Immature natural killer cell (primary cell): ENCODE measurements around the gene SPHK1. TPM values are rescaled to one million over a fixed set of nuclear protein-coding genes. Genes with fewer than 3 reads are reported as not detected.

Experiments used
- DNase-seq, 3 donors: peaks; one replicate each; pipeline ENCODE4 v3.0.0; 2022; ENCODE audit warnings: mixed read lengths in 1 of 3
- H3K27ac Mint-ChIP-seq, 6 donors: one replicate each; pipeline ENCODE4 v1.8.0; 2020; ENCODE audit warnings: mixed read lengths in 6 of 6, mild to moderate bottlenecking in 5 of 6, inconsistent platforms in 4 of 6, moderate library complexity in 3 of 6
- H3K27me3 Mint-ChIP-seq, 3 donors: one replicate each; pipeline ENCODE4 v1.8.0; 2020 to 2021; ENCODE audit warnings: low read depth in 3 of 3, mild to moderate bottlenecking in 3 of 3, mixed read lengths in 3 of 3, moderate library complexity in 3 of 3, inconsistent platforms in 1 of 3
- H3K36me3 Mint-ChIP-seq, 3 donors: one replicate each; pipeline ENCODE4 v1.8.0; 2020; ENCODE audit warnings: mixed read lengths in 3 of 3, inconsistent platforms in 2 of 3, mild to moderate bottlenecking in 2 of 3
- H3K4me1 Mint-ChIP-seq, 2 donors: one replicate each; pipeline ENCODE4 v1.8.0; 2020; ENCODE audit warnings: inconsistent platforms in 2 of 2, mild to moderate bottlenecking in 2 of 2, mixed read lengths in 2 of 2, moderate library complexity in 1 of 2
- H3K4me3 Mint-ChIP-seq, 5 donors: one replicate each; pipeline ENCODE4 v1.8.0; 2020; ENCODE audit warnings: mild to moderate bottlenecking in 5 of 5, mixed read lengths in 5 of 5, inconsistent platforms in 3 of 5, moderate library complexity in 3 of 5
- H3K9me3 Mint-ChIP-seq, 6 donors: one replicate each; pipeline ENCODE4 v1.8.0; 2020; ENCODE audit warnings: mild to moderate bottlenecking in 6 of 6, mixed read lengths in 6 of 6, inconsistent platforms in 4 of 6, moderate library complexity in 3 of 6
- polyA plus RNA-seq, 3 donors: library from polyadenylated mRNA; unstranded; fragments of 300-500 nt; fragmentation: Illumina TruSeq; gene quantifications; one replicate each; pipeline ENCODE4 v1.2.3, GENCODE V29; 2021

Gene SPHK1
- polyA plus RNA-seq, 3 donors from 2014 or later, result 3.3 to 7.6 (median 6.5) TPM

GRCh38 chr17:76383546-76384221, 725 bp upstream of the SPHK1 start:
- H3K27me3 Mint-ChIP-seq, result peaks cover 2 to 5% (median 4%) of the 10 kb centered on the region in 3 donors
- peak; percentile 55 to 64 (median 59) for DNase-seq
- H3K4me3 Mint-ChIP-seq, result peak overlapping the region; percentile 83 to 96 (median 94)
- H3K36me3 Mint-ChIP-seq, result no peaks in the 10 kb centered on the region
- peak overlapping the region; percentile 65 to 96 (median 88) for H3K27ac Mint-ChIP-seq
- no peaks in the 10 kb centered on the region for H3K9me3 Mint-ChIP-seq
- peaks cover 6 to 14% of the 10 kb centered on the region in 2 donors for H3K4me1 Mint-ChIP-seq

GRCh38 chr17:76384987-76385891, 830 bp downstream of the SPHK1 start:
- Mint-ChIP-seq H3K4me1 (peaks cover 6 to 14% of the 10 kb centered on the region in 2 donors), H3K27me3 (peaks cover 4 to 6% (median 5%) of the 10 kb centered on the region in 3 donors), H3K27ac (no peak overlapping the region), H3K36me3 (no peaks in the 10 kb centered on the region), H3K9me3 (no peaks in the 10 kb centered on the region), H3K4me3 (peak overlapping the region; percentile 70 to 75 (median 73))
- peak in 2 of 3 donors; percentile 20 to 30 for DNase-seq

GRCh38 chr17:76385892-76386786, 1.7 kb downstream of the SPHK1 start:
- DNase-seq, result peak; percentile 81 to 85 (median 82)

DNA sequence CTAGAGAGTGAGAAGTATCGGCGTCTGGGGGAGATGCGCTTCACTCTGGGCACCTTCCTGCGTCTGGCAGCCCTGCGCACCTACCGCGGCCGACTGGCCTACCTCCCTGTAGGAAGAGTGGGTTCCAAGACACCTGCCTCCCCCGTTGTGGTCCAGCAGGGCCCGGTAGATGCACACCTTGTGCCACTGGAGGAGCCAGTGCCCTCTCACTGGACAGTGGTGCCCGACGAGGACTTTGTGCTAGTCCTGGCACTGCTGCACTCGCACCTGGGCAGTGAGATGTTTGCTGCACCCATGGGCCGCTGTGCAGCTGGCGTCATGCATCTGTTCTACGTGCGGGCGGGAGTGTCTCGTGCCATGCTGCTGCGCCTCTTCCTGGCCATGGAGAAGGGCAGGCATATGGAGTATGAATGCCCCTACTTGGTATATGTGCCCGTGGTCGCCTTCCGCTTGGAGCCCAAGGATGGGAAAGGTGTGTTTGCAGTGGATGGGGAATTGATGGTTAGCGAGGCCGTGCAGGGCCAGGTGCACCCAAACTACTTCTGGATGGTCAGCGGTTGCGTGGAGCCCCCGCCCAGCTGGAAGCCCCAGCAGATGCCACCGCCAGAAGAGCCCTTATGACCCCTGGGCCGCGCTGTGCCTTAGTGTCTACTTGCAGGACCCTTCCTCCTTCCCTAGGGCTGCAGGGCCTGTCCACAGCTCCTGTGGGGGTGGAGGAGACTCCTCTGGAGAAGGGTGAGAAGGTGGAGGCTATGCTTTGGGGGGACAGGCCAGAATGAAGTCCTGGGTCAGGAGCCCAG, 2.8 kb downstream of the SPHK1 start:
- H3K4me1 Mint-ChIP-seq, result peaks cover 6 to 14% of the 10 kb centered on the region in 2 donors
- H3K27ac Mint-ChIP-seq, result no peak overlapping the region
- H3K27me3 Mint-ChIP-seq, result peaks cover 4 to 9% (median 5%) of the 10 kb centered on the region in 3 donors
- no peak for DNase-seq
- no peak overlapping the region for H3K4me3 Mint-ChIP-seq
- no peaks in the 10 kb centered on the region for H3K9me3 Mint-ChIP-seq
- no peaks in the 10 kb centered on the region for H3K36me3 Mint-ChIP-seq

More at GRCh38 chr17:76385892-76386786, 1.7 kb downstream of the SPHK1 start:
- H3K27ac Mint-ChIP-seq, result peak overlapping the region in 1 of 6 donors; percentile 61
- peaks cover 4 to 6% (median 5%) of the 10 kb centered on the region in 3 donors for H3K27me3 Mint-ChIP-seq
- H3K36me3 Mint-ChIP-seq, result no peaks in the 10 kb centered on the region
- peak overlapping the region; percentile 70 to 75 (median 73) for H3K4me3 Mint-ChIP-seq
- peaks cover 6 to 14% of the 10 kb centered on the region in 2 donors for H3K4me1 Mint-ChIP-seq
- H3K9me3 Mint-ChIP-seq, result no peaks in the 10 kb centered on the region

DNA sequence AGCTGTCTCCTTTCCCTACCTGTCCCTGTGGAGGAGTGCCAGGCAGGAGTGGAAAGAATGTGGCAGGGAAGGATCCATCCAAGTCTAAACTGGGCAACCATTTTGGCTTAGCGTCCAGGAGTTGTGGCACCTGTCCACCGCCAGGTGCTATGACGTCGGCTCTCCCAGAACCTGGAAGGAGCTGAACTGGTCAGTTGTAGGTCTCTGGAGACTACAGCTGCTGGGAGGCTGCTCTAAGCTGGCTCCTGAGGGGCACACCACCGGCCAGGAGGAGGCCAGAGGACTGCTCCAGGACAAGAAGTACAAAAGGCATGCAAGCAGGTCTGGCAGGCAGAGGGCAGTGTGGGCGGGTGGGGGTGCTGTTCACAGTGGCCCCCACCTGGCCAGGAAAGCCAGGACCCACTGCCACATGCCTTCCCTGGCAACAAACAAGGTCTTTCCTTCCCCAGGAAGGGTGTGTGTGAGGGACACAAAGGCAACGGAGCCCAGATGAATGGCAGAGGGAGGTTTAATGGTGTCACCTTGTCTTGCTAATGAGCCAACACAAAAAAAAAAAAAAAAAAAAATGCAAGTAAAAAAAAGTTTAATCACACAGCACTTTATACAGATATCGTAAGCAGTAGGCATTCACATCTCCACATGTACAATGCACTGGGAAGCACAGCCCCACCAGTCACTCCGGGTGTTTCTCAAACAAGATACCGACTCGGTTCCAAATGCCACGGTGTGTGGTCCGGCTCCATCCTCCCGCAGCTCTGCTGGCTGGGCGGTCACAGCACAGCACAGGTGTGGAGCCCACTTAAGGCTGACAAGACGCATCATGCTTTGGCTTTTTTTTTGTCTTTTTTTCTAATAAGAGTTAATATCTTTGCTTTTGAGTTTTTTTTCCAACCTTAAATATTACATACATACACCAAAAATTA, 4.8 kb downstream of the SPHK1 start:
- H3K9me3 Mint-ChIP-seq, result no peaks in the 10 kb centered on the region
- no peak overlapping the region for H3K27ac Mint-ChIP-seq
- H3K27me3 Mint-ChIP-seq, result peaks cover 3 to 5% (median 4%) of the 10 kb centered on the region in 3 donors
- H3K36me3 Mint-ChIP-seq, result peaks cover 0 to 8% (median 6%) of the 10 kb centered on the region in 3 donors
- H3K4me1 Mint-ChIP-seq, result peaks cover 0 to 8% of the 10 kb centered on the region in 2 donors
- no peak overlapping the region for H3K4me3 Mint-ChIP-seq
- no peak for DNase-seq

GRCh38 chr17:76390003-76390421, 5.6 kb downstream of the SPHK1 start:
- no peaks in the 10 kb centered on the region for H3K9me3 Mint-ChIP-seq
- no peak for DNase-seq
- peaks cover 0 to 12% (median 7%) of the 10 kb centered on the region in 3 donors for H3K36me3 Mint-ChIP-seq
- peaks cover 0 to 8% of the 10 kb centered on the region in 2 donors for H3K4me1 Mint-ChIP-seq
- H3K4me3 Mint-ChIP-seq, result no peak overlapping the region
- peaks cover 3 to 5% (median 4%) of the 10 kb centered on the region in 3 donors for H3K27me3 Mint-ChIP-seq
- H3K27ac Mint-ChIP-seq, result peak overlapping the region in 1 of 6 donors; percentile 61

- no peak overlapping the region for H3K27ac Mint-ChIP-seq
- H3K4me1 Mint-ChIP-seq, result peaks cover 0 to 3% of the 10 kb centered on the region in 2 donors
Measured at GRCh38 chr17:76391200-76391715, 6.8 kb downstream of the SPHK1 start.

GRCh38 chr17:76394166-76394565, 9.8 kb downstream of the SPHK1 start:
- peak overlapping the region in 1 of 6 donors; percentile 68 for H3K27ac Mint-ChIP-seq

More at GRCh38 chr17:76391200-76391715, 6.8 kb downstream of the SPHK1 start:
- no peak for DNase-seq
- Mint-ChIP-seq H3K9me3 (no peaks in the 10 kb centered on the region), H3K4me3 (no peak overlapping the region), H3K36me3 (peaks cover 0 to 12% (median 7%) of the 10 kb centered on the region in 3 donors), H3K27me3 (peaks cover 3 to 5% (median 4%) of the 10 kb centered on the region in 3 donors)

DNA sequence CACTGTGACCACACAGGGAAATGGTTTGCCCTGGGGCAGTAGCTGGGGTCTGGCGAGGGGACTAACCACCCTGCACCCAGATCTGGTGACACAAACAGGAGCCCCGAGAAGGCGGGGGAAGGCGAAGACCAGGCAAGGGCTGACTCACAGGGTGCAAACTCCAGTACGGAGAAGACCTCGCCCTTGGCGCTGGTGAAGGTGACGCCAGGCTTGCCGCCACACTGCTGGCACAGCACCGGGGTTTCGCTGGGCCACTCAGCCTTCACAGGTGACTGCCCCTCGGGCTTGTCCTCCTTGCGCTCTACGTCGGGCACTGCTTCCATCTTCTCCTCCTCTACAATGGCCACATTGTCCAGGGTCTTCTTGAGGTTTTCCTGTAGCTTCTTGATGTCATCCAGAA, 11.6 kb downstream of the SPHK1 start:
- Mint-ChIP-seq H3K36me3 (peaks cover 11 to 34% (median 14%) of the 10 kb centered on the region in 3 donors), H3K9me3 (no peaks in the 10 kb centered on the region), H3K4me3 (no peak overlapping the region), H3K4me1 (peaks cover 0 to 3% of the 10 kb centered on the region in 2 donors), H3K27ac (no peak overlapping the region), H3K27me3 (peaks cover 0 to 4% (median 2%) of the 10 kb centered on the region in 3 donors)
- DNase-seq, result no peak

More at GRCh38 chr17:76394166-76394565, 9.8 kb downstream of the SPHK1 start:
- H3K27me3 Mint-ChIP-seq, result peaks cover 2 to 5% (median 3%) of the 10 kb centered on the region in 3 donors
- H3K4me1 Mint-ChIP-seq, result peaks cover 0 to 3% of the 10 kb centered on the region in 2 donors
- no peaks in the 10 kb centered on the region for H3K9me3 Mint-ChIP-seq
- no peak for DNase-seq
- no peak overlapping the region for H3K4me3 Mint-ChIP-seq
- peaks cover 10 to 26% (median 14%) of the 10 kb centered on the region in 3 donors for H3K36me3 Mint-ChIP-seq

- Mint-ChIP-seq H3K9me3 (no peaks in the 10 kb centered on the region), H3K27ac (no peak overlapping the region), H3K4me1 (peaks cover 0 to 3% of the 10 kb centered on the region in 2 donors), H3K27me3 (peaks cover 0 to 4% (median 0%) of the 10 kb centered on the region in 3 donors), H3K36me3 (peaks cover 19 to 43% (median 21%) of the 10 kb centered on the region in 3 donors), H3K4me3 (no peak overlapping the region)
- no peak for DNase-seq
Measured at GRCh38 chr17:76397184-76397583, 12.8 kb downstream of the SPHK1 start.
